ENCODE measurements around the gene FCN1. TPM values are rescaled to one million over a fixed set of nuclear protein-coding genes. Genes with fewer than 3 reads are reported as not detected.

The FCN1 gene
- total RNA-seq, 2 donors from 2014 or later: not detected

GRCh38 chr9:134885679-134886412, 31.9 kb downstream of the FCN1 start:
- Mint-ChIP-seq H3K9me3 (no peaks in the 10 kb centered on the region), H3K4me3 (no peak overlapping the region), H3K27ac (no peak overlapping the region), H3K27me3 (ENCODE audit: low read depth) (peaks cover 7% of the 10 kb centered on the region), H3K4me1 (ENCODE audit: low read depth) (no peaks in the 10 kb centered on the region), H3K36me3 (ENCODE audit: insufficient read depth in 2 of 2) (no peaks in the 10 kb centered on the region)
- no peak for DNase-seq
- ATAC-seq (replicated peaks in 1 of 2): no peak

GRCh38 chr9:134885001-134885678, 32.6 kb downstream of the FCN1 start:
- Mint-ChIP-seq H3K36me3 (ENCODE audit: insufficient read depth in 2 of 2) (no peaks in the 10 kb centered on the region), H3K27me3 (ENCODE audit: low read depth) (peaks cover 7% of the 10 kb centered on the region), H3K4me3 (no peak overlapping the region), H3K9me3 (no peaks in the 10 kb centered on the region), H3K27ac (no peak overlapping the region), H3K4me1 (ENCODE audit: low read depth) (no peaks in the 10 kb centered on the region)
- DNase-seq (no peak), ATAC-seq (replicated peaks in 1 of 2) (no peak)

GRCh38 chr9:134884492-134884891, 33.2 kb downstream of the FCN1 start:
- H3K4me1 Mint-ChIP-seq (ENCODE audit: low read depth): no peaks in the 10 kb centered on the region
- no peaks in the 10 kb centered on the region for H3K9me3 Mint-ChIP-seq
- no peak overlapping the region for H3K4me3 Mint-ChIP-seq
- H3K36me3 Mint-ChIP-seq (ENCODE audit: insufficient read depth in 2 of 2): no peaks in the 10 kb centered on the region
- no peak overlapping the region for H3K27ac Mint-ChIP-seq
- DNase-seq (no peak), ATAC-seq (replicated peaks in 1 of 2) (no peak)
- H3K27me3 Mint-ChIP-seq (ENCODE audit: low read depth): peaks cover 7% of the 10 kb centered on the region

GRCh38 chr9:134883040-134883782, 34.5 kb downstream of the FCN1 start:
- Mint-ChIP-seq H3K27me3 (ENCODE audit: low read depth) (peaks cover 7% of the 10 kb centered on the region), H3K27ac (no peak overlapping the region), H3K9me3 (no peaks in the 10 kb centered on the region), H3K4me3 (no peak overlapping the region), H3K4me1 (ENCODE audit: low read depth) (no peaks in the 10 kb centered on the region), H3K36me3 (ENCODE audit: insufficient read depth in 2 of 2) (no peaks in the 10 kb centered on the region)
- ATAC-seq (replicated peaks in 1 of 2) (no peak), DNase-seq (no peak)

- no peak for ATAC-seq (replicated peaks in 1 of 2)
- H3K27ac Mint-ChIP-seq: no peak overlapping the region
- H3K4me1 Mint-ChIP-seq (ENCODE audit: low read depth): no peaks in the 10 kb centered on the region
- no peak for DNase-seq
- H3K4me3 Mint-ChIP-seq: no peak overlapping the region
- H3K27me3 Mint-ChIP-seq (ENCODE audit: low read depth): peaks cover 6% of the 10 kb centered on the region
- no peaks in the 10 kb centered on the region for H3K36me3 Mint-ChIP-seq (ENCODE audit: insufficient read depth in 2 of 2)
- no peaks in the 10 kb centered on the region for H3K9me3 Mint-ChIP-seq
Measured at GRCh38 chr9:134882204-134882785, 35.4 kb downstream of the FCN1 start.

- no peak overlapping the region for H3K4me3 Mint-ChIP-seq
- ATAC-seq (replicated peaks in 1 of 2): no peak
- no peaks in the 10 kb centered on the region for H3K36me3 Mint-ChIP-seq (ENCODE audit: insufficient read depth in 2 of 2)
- peaks cover 12% of the 10 kb centered on the region for H3K27me3 Mint-ChIP-seq (ENCODE audit: low read depth)
- H3K27ac Mint-ChIP-seq: no peak overlapping the region
- DNase-seq: no peak
- no peaks in the 10 kb centered on the region for H3K4me1 Mint-ChIP-seq (ENCODE audit: low read depth)
- H3K9me3 Mint-ChIP-seq: no peaks in the 10 kb centered on the region
Measured at GRCh38 chr9:134881313-134881670, 36.4 kb downstream of the FCN1 start.

- H3K27me3 Mint-ChIP-seq (ENCODE audit: low read depth): peaks cover 12% of the 10 kb centered on the region
- H3K36me3 Mint-ChIP-seq (ENCODE audit: insufficient read depth in 2 of 2): no peaks in the 10 kb centered on the region
- H3K4me1 Mint-ChIP-seq (ENCODE audit: low read depth): no peaks in the 10 kb centered on the region
- ATAC-seq (replicated peaks in 1 of 2) (no peak), DNase-seq (no peak)
- no peak within 1 kb of the TSS for H3K27ac Mint-ChIP-seq
- H3K9me3 Mint-ChIP-seq: no peaks in the 10 kb centered on the region
- no peak within 1 kb of the TSS for H3K4me3 Mint-ChIP-seq
Measured at GRCh38 chr9:134880484-134881312, 37.0 kb downstream of the FCN1 start, which contains the start of gene FCN2. FCN2 (plus strand) TSS chr9:134880810; CDS start chr9:134880822, 12 bp downstream.

- Mint-ChIP-seq H3K27me3 (ENCODE audit: low read depth) (peaks cover 12% of the 10 kb centered on the region), H3K27ac (no peak overlapping the region), H3K9me3 (no peaks in the 10 kb centered on the region), H3K4me1 (ENCODE audit: low read depth) (no peaks in the 10 kb centered on the region), H3K4me3 (no peak overlapping the region), H3K36me3 (ENCODE audit: insufficient read depth in 2 of 2) (no peaks in the 10 kb centered on the region)
- ATAC-seq (replicated peaks in 1 of 2): no peak
- no peak for DNase-seq
Measured at GRCh38 chr9:134879664-134880483, 37.8 kb downstream of the FCN1 start.

GRCh38 chr9:134877541-134877940, 40.2 kb downstream of the FCN1 start:
- Mint-ChIP-seq H3K27me3 (ENCODE audit: low read depth) (peaks cover 13% of the 10 kb centered on the region), H3K4me3 (no peak overlapping the region), H3K4me1 (ENCODE audit: low read depth) (no peaks in the 10 kb centered on the region), H3K36me3 (ENCODE audit: insufficient read depth in 2 of 2) (no peaks in the 10 kb centered on the region), H3K27ac (no peak overlapping the region), H3K9me3 (no peaks in the 10 kb centered on the region)
- ATAC-seq (replicated peaks in 1 of 2) (no peak), DNase-seq (no peak)

- H3K9me3 Mint-ChIP-seq: peaks cover 2% of the 10 kb centered on the region in 2 donors
Measured at GRCh38 chr9:134875371-134875770, 42.3 kb downstream of the FCN1 start.

GRCh38 chr9:134872482-134873231, 45.1 kb downstream of the FCN1 start:
- no peaks in the 10 kb centered on the region for H3K4me1 Mint-ChIP-seq (ENCODE audit: low read depth)
- no peak overlapping the region for H3K27ac Mint-ChIP-seq
- peaks cover 16% of the 10 kb centered on the region for H3K27me3 Mint-ChIP-seq (ENCODE audit: low read depth)
- no peaks in the 10 kb centered on the region for H3K36me3 Mint-ChIP-seq (ENCODE audit: insufficient read depth in 2 of 2)
- no peak overlapping the region for H3K4me3 Mint-ChIP-seq
- no peak for ATAC-seq (replicated peaks in 1 of 2)
- DNase-seq: no peak
- H3K9me3 Mint-ChIP-seq: peaks cover 2% of the 10 kb centered on the region in 2 donors

More at GRCh38 chr9:134875371-134875770, 42.3 kb downstream of the FCN1 start:
- Mint-ChIP-seq H3K27ac (no peak overlapping the region), H3K4me1 (ENCODE audit: low read depth) (no peaks in the 10 kb centered on the region), H3K4me3 (no peak overlapping the region), H3K36me3 (ENCODE audit: insufficient read depth in 2 of 2) (no peaks in the 10 kb centered on the region), H3K27me3 (ENCODE audit: low read depth) (peaks cover 19% of the 10 kb centered on the region)
- ATAC-seq (replicated peaks in 1 of 2) (no peak), DNase-seq (no peak)

Measured in activated T-cell treated with anti-CD3 and anti-CD28 coated beads, Interleukin-2, amount 50 U/mL, for 72 hours (primary cell).